Heart left ventricle (tissue), 13 donors: ENCODE measurements around the gene ATP2B1.

ENCODE experiments used
- CTCF ChIP-seq, 12 donors: fragments of 200-600 bp; sonication (generic) in 4 of 12; IDR thresholded peaks; one replicate each; pipeline versions ENCODE4 v1.5.0 to v1.8.0; 2018 to 2022; ENCODE audit warnings: antibody characterized with exemption in 12 of 12, mild to moderate bottlenecking in 5 of 12
- POLR2A ChIP-seq, 2 donors: fragments of 450-650 bp; IDR thresholded peaks; one replicate each; pipeline ENCODE4 v1.6.1; 2017; ENCODE audit warnings: antibody characterized with exemption in 2 of 2, mild to moderate bottlenecking in 2 of 2, moderate library complexity in 2 of 2
- donor health status: ischemic (EF 13 %, LVEDD 7.1; RV severe dilation, severe dysfunction).
- donor health status: DM: no; HTN: yes; CAD: no.
- donor health status: DM: no; HTN: no; CAD: no.
- donor health status: ischemic (EF 25% LVEDD 6.9; RV normal size, moderate dysfunction).
- donor health status: ischemic (EF 25% LVEDD 5.7; RV mildly dilated, moderate dysfunction).
- donor health status: ischemic (EF 35%, LVEDD 5.7; RV mildly dilated, moderate dysfunction).
- donor health status: nonischemic (EF 11% LVEDD 7.7; RV severe dilation, severe dysfunction).
- donor health status: DM: yes; HTN: yes; CAD: no.
- donor health status: PGD.
- donor health status: ischemic (EF 29% LVEDD 5.4; RV normal size, mild dysfunction).
- donor health status: nonischemic (EF 23%, LVEDD 6.1; RV moderate dilation, normal function).

- no peak for TF ChIP-seq POLR2A (IDR thresholded peaks at IDR 0.05)
- TF ChIP-seq CTCF (IDR thresholded peaks at IDR 0.05), result no peak
Measured at GRCh38 chr12:89678225-89678624, 30.4 kb downstream of the ATP2B1 start.
